Endothelial cell of umbilical vein (primary cell): ENCODE data around the gene CPTP. TPM values are rescaled to one million over a fixed set of nuclear protein-coding genes. Genes with fewer than 3 reads are reported as not detected.

Source experiments
- BruUV-seq: library from RNA; stranded (reverse); fragments of 400-500 nt; replicated peaks from 2 replicates; lab custom pipeline; 2021; lab: Mats Ljungman, UMichigan
- CTCF ChIA-PET: fragments of 300-600, 350-600 bp; sonication (Branson Sonifier 250); formaldehyde crosslinking; loops from one replicate; lab custom pipeline; 2021; ENCODE audit warnings: antibody characterized with exemption, inconsistent platforms; lab: Charles Lee
- POLR2A ChIA-PET: fragments of 300-600, 350-600 bp; sonication (Branson Sonifier 250); formaldehyde crosslinking; loops from one replicate; lab custom pipeline; 2021; ENCODE audit warnings: antibody characterized with exemption, inconsistent platforms; lab: Charles Lee
- DNase-seq: peaks from one replicate; pipeline ENCODE4 v3.0.0-alpha.2; 2011; ENCODE audit warnings: low read depth, low spot score
- FAIRE-seq: peaks from 2 replicates; lab custom pipeline; 2011; peaks lifted over from hg19 to GRCh38; lab: Jason Lieb, UNC
- H2AFZ ChIP-seq: 2 replicates; pipeline ENCODE4 v1.6.0; 2012; ENCODE audit warnings: low read depth, low read length, control low read depth, inconsistent platforms
- H3K27ac ChIP-seq: 2 replicates; pipeline ENCODE4 v1.5.1; 2011; ENCODE audit warnings: low read depth, mild to moderate bottlenecking, control low read depth, low read length, moderate library complexity; ENCODE audit not compliant: insufficient read depth
- H3K27me3 ChIP-seq, 2 experiments: 2 replicates each; pipeline versions ENCODE4 v1.6.0 to v1.6.1; 2011; ENCODE audit warnings: low read length in 2 of 2, mixed read lengths in 1 of 2; ENCODE audit not compliant: control insufficient read depth in 2 of 2, insufficient read depth in 2 of 2
- H3K36me3 ChIP-seq, 2 experiments: 2 replicates in 1 of 2; 3 replicates in 1 of 2; pipeline ENCODE4 v1.5.1; 2011; ENCODE audit warnings: low read length in 2 of 2, mild to moderate bottlenecking in 1 of 2, moderate library complexity in 1 of 2; ENCODE audit not compliant: control insufficient read depth in 2 of 2, insufficient read depth in 2 of 2; ENCODE audit errors: extremely low read depth in 1 of 2
- H3K4me1 ChIP-seq: 3 replicates; pipeline ENCODE4 v1.5.1; 2011; ENCODE audit warnings: mild to moderate bottlenecking, low read length; ENCODE audit not compliant: control insufficient read depth, insufficient read depth; ENCODE audit errors: extremely low read depth
- H3K4me2 ChIP-seq: 2 replicates; pipeline ENCODE4 v1.6.1; 2011; ENCODE audit warnings: low read length, control low read depth, mixed read lengths; ENCODE audit not compliant: insufficient read depth
- H3K4me3 ChIP-seq, 3 experiments: fragments of 200-600 bp in 1 of 3; sonication (generic), shearing (Covaris generic) in 1 of 3; replicated peaks in 1 of 3; 2 replicates each; pipeline ENCODE4 v1.5.1; 2011 to 2016; ENCODE audit warnings: control low read depth in 3 of 3, low read length in 3 of 3, mild to moderate bottlenecking in 2 of 3, inconsistent platforms in 1 of 3, low read depth in 1 of 3, moderate library complexity in 1 of 3; ENCODE audit not compliant: insufficient read depth in 1 of 3
- H3K79me2 ChIP-seq: 2 replicates; pipeline ENCODE4 v1.6.0; 2012; ENCODE audit warnings: low read length, inconsistent platforms; ENCODE audit not compliant: control insufficient read depth, insufficient read depth
- H3K9ac ChIP-seq: replicated peaks from 2 replicates; pipeline ENCODE3; 2011; ENCODE audit warnings: low read length, control low read depth; ENCODE audit not compliant: insufficient read depth; ENCODE audit errors: extremely low read depth
- H3K9me1 ChIP-seq: replicated peaks from 3 replicates; pipeline ENCODE4 v1.6.0; 2011; ENCODE audit warnings: mild to moderate bottlenecking, low read length; ENCODE audit not compliant: control insufficient read depth, insufficient read depth; ENCODE audit errors: extremely low read depth
- H3K9me3 ChIP-seq: replicated peaks from 2 replicates; pipeline ENCODE4 v1.5.1; 2012; ENCODE audit warnings: low read length, inconsistent platforms; ENCODE audit not compliant: control insufficient read depth, insufficient read depth
- H4K20me1 ChIP-seq: replicated peaks from 2 replicates; pipeline ENCODE3; 2011; ENCODE audit warnings: mild to moderate bottlenecking, low read length; ENCODE audit not compliant: control insufficient read depth, insufficient read depth; ENCODE audit errors: extremely low read depth
- EZH2 ChIP-seq: IDR thresholded peaks from 2 replicates; pipeline ENCODE4 v1.6.1; 2012; ENCODE audit warnings: borderline replicate concordance, low read depth, mild to moderate bottlenecking, moderate library complexity, low read length, inconsistent platforms; ENCODE audit not compliant: severe bottlenecking
- FOS ChIP-seq: IDR thresholded peaks from 2 replicates; pipeline ENCODE4 v1.6.1; 2011; ENCODE audit warnings: mild to moderate bottlenecking, low read length, moderate library complexity, borderline replicate concordance; ENCODE audit not compliant: insufficient read depth
- GATA2 ChIP-seq: IDR thresholded peaks from 2 replicates; pipeline ENCODE4 v1.7.0; 2011; ENCODE audit warnings: low read depth, mild to moderate bottlenecking, moderate library complexity, mixed read lengths, low read length; ENCODE audit not compliant: insufficient read length, insufficient read depth
- JUN ChIP-seq: IDR thresholded peaks from 2 replicates; pipeline ENCODE4 v1.6.1; 2011; ENCODE audit warnings: borderline replicate concordance, low read depth; ENCODE audit not compliant: insufficient read length, insufficient read depth
- MYC ChIP-seq: IDR thresholded peaks from one replicate; pipeline ENCODE4 v1.6.1; 2011; ENCODE audit warnings: mild to moderate bottlenecking, low read depth, low read length
- POLR2A ChIP-seq: IDR thresholded peaks from 2 replicates; pipeline ENCODE4 v1.6.1; 2012; ENCODE audit warnings: low read depth, mild to moderate bottlenecking, control low read depth, low read length
- POLR2AphosphoS5 ChIP-seq: IDR thresholded peaks from 2 replicates; pipeline ENCODE4 v1.6.1; 2012; ENCODE audit warnings: low read depth, mild to moderate bottlenecking, control low read depth, low read length, moderate library complexity; ENCODE audit not compliant: insufficient read depth
- dilution Hi-C: fragments of 300-500 bp; cut with MboI; formaldehyde crosslinking; loops from one replicate; pipeline ENCODE4 v1.15.0; 2019; ENCODE audit warnings: low sequenced_read_pairs; ENCODE audit not compliant: extremely low pct_ligation_motif_present
- intact Hi-C: fragments of 100-400 bp; cut with micrococcal nuclease; formaldehyde crosslinking; loops from one replicate; pipeline ENCODE4 v1.10.0; 2022
- polyA plus RNA-seq, 4 experiments: library from polyadenylated mRNA; depleted of rRNA in 3 of 4; stranded (reverse) in 3 of 4; unstranded in 1 of 4; fragments of >200 nt; gene quantifications; 2 replicates each; pipeline versions ENCODE4 v1.2.1 to v1.2.3, GENCODE V29; 2011 to 2012; ENCODE audit warnings: missing spikeins in 1 of 4
- total RNA-seq: library from RNA; stranded (reverse); gene quantifications from 2 replicates; pipeline ENCODE4 v1.2.3, GENCODE V29; 2021
- TF ChIP-seq, protein P1 (sequence below): IDR thresholded peaks from 2 replicates; pipeline ENCODE4 v1.6.1; 2011; ENCODE audit not compliant: insufficient read depth, insufficient read length
- TF ChIP-seq, protein P2 (sequence below), 2 donors: IDR thresholded peaks; 1 replicate in 1 of 2; 2 replicates in 1 of 2; pipeline ENCODE4 v1.5.1; 2011; ENCODE audit warnings: low read length in 2 of 2, mild to moderate bottlenecking in 2 of 2, moderate library complexity in 2 of 2, control low read depth in 1 of 2, inconsistent platforms in 1 of 2, low read depth in 1 of 2; ENCODE audit not compliant: insufficient read depth in 1 of 2; ENCODE audit errors: extremely low read depth in 1 of 2

Gene CPTP
- total and polyA plus RNA-seq, 2 donors (not counting 3 experiments of a cell fraction or from before 2014, with no cell fraction given), result 20.9 to 29.5 TPM

- DNase-seq, result no peak
- H3K36me3 ChIP-seq, result peaks cover 0 to 4% of the 10 kb centered on the region in 2 experiments
- no peak overlapping the region for H3K4me2 ChIP-seq
- dilution Hi-C loops, result no loop called here
- POLR2A ChIA-PET, result no interaction called here
- H3K9me3 ChIP-seq, result no peaks in the 10 kb centered on the region
- H3K4me1 ChIP-seq, result peaks cover 13% of the 10 kb centered on the region
- no peak overlapping the region for H2AFZ ChIP-seq
- intact Hi-C loops, result no loop called here
- H3K9ac ChIP-seq, result no peak overlapping the region
- H4K20me1 ChIP-seq, result no peaks in the 10 kb centered on the region
- peaks cover 19% of the 10 kb centered on the region for H3K79me2 ChIP-seq
- no peaks in the 10 kb centered on the region for H3K27me3 ChIP-seq
- H3K27ac ChIP-seq, result no peak overlapping the region
- CTCF ChIA-PET, result interaction anchor here (1.9 kb wide), 1 partner anchor 64 kb away, joined by 9 read pairs; no protein-coding TSS in a partner anchor
- FAIRE-seq, result no peak
- no peak for TF ChIP-seq MYC
- no peak for TF ChIP-seq EZH2
- no peak for TF ChIP-seq GATA2
- TF ChIP-seq, protein P1, sequence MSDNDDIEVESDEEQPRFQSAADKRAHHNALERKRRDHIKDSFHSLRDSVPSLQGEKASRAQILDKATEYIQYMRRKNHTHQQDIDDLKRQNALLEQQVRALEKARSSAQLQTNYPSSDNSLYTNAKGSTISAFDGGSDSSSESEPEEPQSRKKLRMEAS, result no peak
- TF ChIP-seq, protein P2, sequence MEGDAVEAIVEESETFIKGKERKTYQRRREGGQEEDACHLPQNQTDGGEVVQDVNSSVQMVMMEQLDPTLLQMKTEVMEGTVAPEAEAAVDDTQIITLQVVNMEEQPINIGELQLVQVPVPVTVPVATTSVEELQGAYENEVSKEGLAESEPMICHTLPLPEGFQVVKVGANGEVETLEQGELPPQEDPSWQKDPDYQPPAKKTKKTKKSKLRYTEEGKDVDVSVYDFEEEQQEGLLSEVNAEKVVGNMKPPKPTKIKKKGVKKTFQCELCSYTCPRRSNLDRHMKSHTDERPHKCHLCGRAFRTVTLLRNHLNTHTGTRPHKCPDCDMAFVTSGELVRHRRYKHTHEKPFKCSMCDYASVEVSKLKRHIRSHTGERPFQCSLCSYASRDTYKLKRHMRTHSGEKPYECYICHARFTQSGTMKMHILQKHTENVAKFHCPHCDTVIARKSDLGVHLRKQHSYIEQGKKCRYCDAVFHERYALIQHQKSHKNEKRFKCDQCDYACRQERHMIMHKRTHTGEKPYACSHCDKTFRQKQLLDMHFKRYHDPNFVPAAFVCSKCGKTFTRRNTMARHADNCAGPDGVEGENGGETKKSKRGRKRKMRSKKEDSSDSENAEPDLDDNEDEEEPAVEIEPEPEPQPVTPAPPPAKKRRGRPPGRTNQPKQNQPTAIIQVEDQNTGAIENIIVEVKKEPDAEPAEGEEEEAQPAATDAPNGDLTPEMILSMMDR (IDR thresholded peaks at IDR 0.05; ENCODE audit: extremely low read depth in 1 of 2, insufficient read depth in 1 of 2, low read depth in 1 of 2, low read length in 2 of 2), result no peak
- TF ChIP-seq POLR2A, result no peak
- TF ChIP-seq POLR2AphosphoS5, result no peak
- no peak for TF ChIP-seq FOS
- TF ChIP-seq JUN, result no peak
- no TSS peak for BruUV-seq
- no peaks in the 10 kb centered on the region for H3K9me1 ChIP-seq
- H3K4me3 ChIP-seq, result no peak overlapping the region
These were observed 52.1 kb downstream of the CPTP start for GRCh38 chr1:1376551-1377226.
